ENCODE results near the gene MYL3.

The MYL3 gene

DNA sequence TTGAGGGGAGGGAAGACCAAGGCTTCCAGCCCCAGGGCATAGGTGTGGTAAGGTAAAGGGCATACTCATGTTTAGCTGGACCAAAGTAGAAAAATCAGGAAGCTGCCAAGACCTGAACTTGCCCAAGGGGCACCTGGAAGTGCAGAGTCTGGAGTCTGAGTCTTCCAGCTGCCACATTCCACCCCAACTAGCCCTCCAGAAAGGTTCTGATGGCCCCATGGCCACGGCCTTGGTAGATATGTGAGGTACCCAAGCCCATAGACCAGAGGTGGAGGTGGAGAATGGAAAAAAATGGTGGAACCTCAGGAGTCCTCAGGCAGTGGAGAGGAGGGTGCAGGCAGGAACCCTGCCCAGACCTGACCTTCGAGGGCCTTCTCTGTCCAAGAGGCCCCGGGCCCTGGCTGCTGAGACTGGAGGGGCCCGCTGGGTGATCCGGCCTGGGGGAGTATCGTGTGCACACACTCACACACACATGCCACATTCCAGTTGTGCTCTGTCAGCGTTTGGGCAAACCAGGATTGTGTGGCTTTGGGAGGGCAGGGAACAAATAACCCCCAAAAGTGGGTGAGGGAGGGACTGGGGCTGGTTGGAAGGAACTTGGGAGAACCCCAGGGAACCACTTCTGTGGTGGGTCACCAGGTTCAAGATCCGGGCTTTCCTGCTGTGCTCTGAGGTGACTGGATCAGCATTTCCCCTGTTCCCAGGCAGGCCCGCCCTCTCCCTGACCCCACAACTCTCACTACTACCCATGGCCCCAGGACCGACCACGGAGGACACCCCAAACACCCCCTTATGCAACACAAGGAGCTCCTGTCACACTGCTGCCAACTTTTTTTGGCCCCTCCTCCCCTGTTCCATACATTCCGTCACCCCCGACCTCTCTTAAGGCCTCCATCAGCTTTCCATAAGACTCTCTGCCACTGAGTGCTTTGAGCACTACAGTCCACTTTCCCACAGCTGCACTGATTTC, 11.6 kb downstream of the MYL3 start:
- no peak for DNase-seq (ENCODE audit: low read depth in 2 of 2)

DNA sequence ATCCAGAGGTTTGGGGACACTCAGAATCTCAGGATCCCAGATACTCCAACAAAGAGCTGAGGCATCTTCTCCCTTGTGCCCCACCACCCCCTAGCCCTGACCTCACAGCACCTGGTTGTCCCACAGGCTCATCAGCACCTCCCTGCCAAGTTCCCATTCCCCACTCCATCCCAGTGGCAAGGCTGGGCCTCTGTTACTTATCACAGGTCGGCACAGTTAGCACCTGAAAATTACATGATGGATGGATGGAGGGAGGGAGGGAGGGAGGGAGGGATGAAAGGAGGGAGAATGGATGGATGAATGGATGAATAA, 12.8 kb downstream of the MYL3 start:
- no peak for DNase-seq (ENCODE audit: low read depth in 2 of 2)

DNA sequence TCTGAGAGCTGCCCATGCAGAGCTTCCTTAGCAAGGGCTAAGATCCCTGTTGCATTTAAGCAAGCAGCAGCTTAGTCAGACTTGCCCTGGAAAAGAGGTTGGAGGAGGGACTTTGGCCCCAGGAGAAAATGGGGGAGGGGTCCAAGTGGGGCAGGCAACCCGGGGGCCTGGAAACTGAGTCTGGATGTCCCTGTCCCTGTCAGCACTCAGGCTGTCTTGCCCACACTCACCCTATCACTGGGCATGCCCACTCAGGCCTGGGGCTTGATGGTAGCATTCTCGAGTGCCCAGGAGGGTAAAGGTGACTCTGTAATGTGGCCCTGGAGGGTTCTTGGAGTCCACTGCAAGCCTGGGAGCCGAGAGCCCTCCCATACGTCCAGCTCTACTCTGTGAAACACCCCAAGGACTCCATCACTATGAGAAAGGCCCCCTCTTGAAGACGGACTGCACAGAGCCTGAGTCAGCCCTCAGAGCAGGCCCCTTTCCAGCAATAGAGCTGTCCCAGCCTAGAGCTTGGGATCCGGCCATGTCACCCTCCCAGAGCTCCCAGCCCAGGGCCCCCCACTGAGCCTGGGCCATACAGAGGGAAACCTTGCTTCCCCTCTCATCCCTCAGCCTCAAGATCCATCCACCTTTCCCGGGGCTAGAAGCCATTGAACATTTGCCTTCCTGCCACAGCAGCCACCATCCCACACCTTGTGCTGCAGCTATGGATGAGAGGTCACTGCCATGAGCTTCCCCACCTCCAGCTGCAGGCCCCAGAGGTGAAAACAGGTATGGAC, 13.4 kb downstream of the MYL3 start:
- no peak for DNase-seq (ENCODE audit: low read depth in 2 of 2)

DNA sequence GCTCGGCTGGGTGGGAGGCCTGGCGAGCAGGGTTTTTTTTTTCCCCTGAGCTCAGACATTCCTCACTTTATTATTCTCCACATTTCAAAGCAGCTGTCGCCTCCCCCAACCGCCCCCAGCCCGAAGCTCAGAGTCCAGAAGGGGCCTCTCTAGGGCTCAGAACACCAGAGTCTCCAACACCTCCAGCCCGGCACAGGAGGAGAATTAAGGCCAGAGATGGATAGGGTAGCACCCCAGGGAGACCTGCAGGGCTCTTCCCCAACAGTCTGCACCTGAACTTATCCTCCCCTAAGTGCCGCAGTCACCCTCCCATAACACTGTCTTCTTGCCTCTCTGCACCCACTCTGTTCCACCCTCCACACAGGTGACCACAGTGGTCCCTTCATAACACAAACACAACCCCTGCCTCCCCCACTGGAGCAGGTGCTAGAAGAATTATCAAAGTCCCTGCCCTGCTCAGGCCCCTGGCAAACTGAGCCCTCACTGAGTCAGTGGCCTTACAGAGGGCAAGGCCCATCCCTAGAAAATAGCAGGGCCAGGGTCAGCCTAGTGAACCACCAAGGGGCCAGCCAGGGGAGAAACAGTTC, 14.1 kb downstream of the MYL3 start:
- DNase-seq (ENCODE audit: low read depth in 2 of 2), result no peak

DNA sequence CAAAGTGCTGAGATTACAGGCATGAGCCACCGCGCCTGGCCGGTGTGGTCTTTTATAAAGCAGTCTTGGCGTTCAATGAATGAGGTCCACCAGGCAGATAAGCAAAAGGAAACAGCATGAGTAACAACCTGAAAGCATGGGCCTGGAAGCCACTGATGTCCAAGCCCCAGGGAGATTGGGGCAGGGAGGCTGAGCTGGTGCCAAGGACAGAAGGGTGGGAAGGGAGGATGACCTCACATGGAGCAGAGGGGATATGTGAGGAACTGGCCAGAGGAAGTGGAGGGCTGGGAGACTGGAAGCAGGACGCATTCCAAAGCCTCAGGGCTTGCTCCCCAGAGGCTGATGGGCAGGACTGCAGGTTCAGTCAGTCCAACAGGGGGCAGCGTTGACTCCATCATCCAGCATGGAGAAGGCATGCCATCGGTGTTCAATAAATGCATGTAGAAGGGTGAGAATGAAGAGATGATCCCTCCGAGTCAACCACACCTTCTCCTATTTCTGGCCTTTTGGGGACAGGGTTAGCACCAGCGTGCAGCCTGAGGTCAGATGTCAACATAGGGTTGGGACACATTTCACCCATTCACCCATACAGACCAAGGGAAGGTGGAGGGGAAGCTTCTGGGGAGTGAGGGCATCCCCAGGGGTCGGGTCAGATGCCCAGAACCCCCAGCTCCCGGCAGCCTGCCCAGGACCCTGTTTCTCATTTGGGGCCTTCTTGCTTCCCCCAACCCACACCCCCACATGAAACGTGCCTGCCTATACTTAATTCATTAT, 14.8 kb downstream of the MYL3 start:
- peak in 1 of 2 donors; percentile 28 for DNase-seq (ENCODE audit: low read depth in 2 of 2)

DNA sequence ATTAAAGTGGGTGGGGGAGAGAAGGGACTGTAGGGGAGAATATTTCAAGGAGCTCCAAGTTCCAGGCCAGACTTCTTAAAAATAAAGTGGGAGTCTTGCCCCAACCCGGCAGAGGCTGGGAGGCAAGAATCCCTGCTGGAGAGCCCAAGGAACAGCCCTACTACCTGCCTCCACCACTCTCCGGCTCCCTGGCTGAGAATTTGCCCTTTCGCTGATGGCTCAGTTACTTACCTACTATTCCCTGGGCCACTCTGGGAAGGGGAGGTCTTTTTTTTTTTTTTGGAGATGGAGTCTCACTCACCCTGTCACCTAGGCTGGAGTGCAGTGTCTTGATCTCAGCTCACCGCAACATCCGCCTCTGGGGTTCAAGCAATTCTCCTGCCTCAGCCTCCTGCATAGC, 15.5 kb downstream of the MYL3 start:
- no peak for DNase-seq (ENCODE audit: low read depth in 2 of 2)

DNA sequence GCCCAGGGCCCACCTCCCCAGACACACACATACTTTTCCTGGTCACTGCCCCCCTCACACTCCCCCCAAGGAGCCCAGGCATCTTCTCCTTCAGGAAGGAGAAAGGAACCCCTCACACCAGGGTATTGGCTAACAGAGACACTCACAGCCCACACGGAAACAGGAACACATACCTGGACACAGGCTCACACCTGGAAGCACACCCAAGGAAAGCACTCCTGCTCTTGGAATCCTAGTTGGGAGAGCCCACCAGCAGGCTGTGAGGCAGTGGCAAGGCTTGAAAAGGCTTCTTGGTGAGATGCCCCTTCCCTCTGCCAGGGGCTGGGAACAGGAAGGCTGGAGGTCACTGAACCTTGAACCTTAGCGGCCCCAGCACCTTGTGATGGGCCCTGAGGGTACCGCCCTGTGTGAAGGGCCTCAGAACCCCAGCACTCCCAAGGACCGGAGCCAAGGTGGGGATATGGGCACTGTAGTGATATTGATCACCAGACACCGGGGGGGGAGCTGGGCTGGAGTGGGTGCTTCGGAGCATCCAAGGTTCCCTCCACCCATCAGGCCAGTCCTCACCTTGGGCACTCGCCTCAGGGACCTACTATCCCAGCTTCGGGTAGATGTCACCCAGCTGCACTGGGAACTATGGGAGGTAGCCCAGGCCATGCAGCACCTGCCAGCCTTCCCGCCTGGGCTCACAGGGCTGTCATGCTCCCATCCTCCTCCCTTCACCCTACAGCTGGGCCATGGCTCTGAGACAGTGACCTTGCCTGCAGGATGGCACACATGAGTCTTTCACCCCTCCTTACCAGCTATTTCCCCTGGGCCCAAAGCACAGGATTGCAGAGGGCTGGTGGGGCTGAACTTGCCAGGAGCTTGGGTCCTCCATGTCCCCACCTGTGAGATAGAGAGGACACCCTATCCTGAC, 16.4 kb downstream of the MYL3 start:
- DNase-seq (ENCODE audit: low read depth in 2 of 2), result no peak

DNA sequence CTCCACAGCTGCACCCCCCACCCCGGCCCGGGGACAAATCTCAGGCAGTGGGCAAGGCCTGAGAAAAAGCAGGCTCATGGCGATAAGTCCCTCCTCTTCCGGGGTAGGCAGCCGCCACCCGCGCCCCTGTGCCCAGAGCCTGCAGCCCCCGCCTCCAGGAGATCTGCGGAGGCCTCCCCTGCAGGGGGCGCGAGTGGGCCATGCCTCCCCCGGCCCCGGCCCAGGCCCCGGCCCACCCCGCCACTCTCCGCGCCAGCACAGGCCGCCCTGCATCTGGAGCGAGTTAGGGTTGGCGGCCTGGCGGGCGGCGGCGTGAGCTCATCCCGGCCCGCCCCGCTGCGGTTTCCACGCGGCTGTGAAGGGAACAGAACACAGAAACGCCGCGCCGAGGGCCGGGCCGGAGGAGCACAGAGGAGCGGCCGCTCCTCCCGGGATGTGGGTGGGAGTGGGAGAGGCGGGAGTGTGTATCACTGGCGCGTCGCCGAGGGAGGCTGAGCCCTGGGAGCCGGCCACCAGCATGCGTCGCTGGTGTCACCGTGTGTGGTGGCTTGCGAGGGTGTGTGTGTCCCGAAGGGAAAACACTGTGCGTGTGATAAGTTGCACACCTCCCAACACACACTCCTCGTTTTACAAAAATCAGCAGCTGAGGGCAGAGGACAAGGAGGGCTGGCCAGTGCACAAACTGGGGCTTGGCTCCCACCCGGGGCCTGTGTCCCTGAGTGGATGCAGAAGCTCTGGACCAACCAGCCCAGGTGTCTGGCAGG, 17.2 kb downstream of the MYL3 start:
- peak; percentile 60 to 66 for DNase-seq (ENCODE audit: low read depth in 2 of 2)

DNA sequence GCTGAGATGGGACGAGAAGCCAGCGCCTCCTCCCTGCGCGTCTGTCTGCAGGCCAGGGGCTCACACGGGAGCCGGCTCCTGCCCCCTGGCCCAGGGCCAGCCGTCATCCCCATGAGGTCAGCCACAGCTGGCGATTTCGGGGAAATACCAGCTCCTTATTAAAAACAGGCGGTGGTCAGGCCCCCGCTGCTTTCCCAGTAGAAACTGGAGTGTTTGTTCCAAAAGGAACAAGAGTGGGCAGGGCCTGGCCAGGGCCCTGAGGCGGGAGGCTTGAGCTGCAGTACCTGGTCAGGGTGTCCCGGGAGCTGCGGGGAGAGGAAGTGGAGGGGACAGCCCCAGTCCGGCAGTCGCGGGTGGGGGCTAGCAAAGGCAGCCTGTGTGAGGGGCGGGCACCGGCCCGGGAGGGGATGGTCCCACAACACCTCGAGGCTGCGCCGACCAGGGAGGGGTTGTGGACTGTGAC, 17.8 kb downstream of the MYL3 start:
- DNase-seq (ENCODE audit: low read depth in 2 of 2), result no peak

DNA sequence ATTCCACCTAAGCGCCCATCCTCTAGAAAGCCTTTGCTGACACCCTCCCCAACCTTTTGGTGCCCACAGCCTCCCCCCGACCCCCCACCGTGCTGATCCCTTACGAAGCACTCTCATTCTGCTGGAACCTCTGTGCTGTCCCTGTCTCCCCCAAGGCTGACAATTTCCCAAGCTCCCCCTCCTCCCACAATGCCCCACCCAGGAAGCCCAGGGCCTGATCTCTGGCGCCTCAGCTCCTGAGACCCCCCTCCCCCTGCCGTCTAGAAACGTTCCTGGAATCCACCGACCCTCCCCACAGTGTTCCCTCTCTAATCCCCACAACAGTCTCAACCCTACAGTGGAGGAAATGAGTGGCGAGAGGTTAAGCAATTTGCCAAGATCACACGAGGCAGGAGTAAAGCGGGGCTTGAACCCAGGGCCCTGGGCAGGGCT, 18.3 kb downstream of the MYL3 start:
- DNase-seq (ENCODE audit: low read depth in 2 of 2), result no peak

DNA sequence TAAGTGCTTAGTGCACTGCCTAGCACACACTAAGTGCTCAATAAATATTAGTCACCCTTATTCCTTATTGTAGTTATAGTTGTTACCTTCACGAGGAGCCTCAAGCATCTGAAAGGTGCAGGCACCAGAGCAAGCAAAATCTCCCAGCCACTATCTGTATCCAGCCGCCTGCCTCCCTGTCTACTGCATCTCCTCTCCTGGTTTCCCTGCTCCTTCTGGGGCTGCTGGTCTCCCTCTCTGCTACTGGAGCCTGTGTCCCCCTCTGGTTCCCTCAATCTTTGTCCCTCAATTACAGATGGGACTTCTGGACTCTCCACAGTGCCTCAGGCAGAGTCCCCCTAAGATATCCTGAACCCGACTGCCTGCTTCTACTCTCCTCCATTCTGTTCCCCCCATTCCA, 18.8 kb downstream of the MYL3 start:
- no peak for DNase-seq (ENCODE audit: low read depth in 2 of 2)

DNA sequence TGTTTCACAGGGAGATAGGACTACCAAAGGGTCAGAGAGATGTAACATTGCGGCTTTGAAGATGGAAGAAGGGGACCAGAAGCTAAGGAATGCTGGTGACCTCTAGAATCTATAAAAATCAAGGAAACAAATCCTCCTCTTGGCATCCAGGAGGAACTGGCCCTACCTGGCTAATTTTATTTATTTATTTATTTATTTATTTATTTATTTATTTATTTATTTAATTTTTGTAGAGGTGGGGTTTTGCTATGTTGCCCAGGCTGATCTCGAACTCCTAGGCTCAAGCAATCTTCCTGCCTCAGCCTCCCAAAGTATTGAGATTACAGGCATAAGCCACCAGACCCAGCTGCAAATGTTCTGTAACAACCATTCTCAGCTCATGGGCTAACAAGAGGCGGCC, 19.7 kb downstream of the MYL3 start:
- no peak for DNase-seq (ENCODE audit: low read depth in 2 of 2)

DNA sequence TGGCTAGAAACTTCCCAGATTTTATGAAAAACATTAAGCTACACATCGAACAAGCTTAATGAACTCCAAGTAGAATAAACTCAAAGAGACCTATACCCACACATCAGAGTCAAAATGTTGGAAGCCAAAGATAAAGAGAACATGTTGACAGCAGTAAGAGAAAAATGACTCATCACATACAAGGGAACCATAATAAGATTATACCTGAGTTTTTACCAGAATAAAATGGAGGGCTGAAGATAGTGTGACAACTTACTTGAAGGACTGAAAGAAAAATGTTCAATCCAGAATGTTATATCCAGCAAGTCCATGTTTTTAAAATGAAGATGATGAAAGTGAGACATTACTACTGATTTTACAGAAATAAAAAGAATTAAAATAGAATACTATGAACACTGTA, 22.8 kb downstream of the MYL3 start:
- no peak for DNase-seq (ENCODE audit: low read depth in 2 of 2)

DNA sequence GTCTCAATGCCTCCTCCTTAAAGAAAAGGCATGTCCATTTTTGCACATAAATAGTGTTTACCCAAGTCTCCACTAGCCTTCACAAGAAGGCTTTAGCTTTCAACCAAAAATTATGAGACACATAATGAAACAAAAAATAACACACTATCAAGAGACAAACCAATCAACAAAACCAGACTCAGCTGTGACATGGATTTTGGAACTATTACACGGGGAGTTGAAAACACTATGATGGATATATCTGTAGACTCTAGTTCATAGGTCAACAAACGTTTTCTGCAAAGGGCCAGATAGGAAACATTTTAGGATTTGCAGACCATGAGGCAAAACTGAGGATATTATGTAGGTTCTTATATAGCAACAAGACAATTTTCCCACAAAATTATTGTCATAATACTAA, 24.9 kb downstream of the MYL3 start:
- DNase-seq (ENCODE audit: low read depth in 2 of 2), result no peak

DNA sequence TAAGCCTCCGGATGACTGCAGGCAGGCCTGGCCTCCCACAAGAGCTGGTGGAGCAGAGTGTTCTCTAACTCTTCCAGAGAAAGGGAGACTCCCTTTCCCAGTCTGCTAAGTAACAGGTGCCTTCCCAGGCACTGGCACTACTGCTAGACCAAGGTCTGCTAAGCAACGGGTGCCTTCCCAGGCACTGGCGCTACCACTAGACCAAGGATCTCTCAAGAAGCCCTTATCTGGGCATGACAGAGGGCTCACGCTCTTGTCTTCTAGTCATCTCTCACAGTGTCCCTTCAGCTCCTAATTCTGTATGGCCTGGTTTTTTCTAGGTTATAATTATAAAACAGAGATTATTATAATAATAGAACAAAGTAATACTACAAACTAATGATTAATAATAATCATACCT, 27.8 kb downstream of the MYL3 start:
- no peak for DNase-seq (ENCODE audit: low read depth in 2 of 2)

DNA sequence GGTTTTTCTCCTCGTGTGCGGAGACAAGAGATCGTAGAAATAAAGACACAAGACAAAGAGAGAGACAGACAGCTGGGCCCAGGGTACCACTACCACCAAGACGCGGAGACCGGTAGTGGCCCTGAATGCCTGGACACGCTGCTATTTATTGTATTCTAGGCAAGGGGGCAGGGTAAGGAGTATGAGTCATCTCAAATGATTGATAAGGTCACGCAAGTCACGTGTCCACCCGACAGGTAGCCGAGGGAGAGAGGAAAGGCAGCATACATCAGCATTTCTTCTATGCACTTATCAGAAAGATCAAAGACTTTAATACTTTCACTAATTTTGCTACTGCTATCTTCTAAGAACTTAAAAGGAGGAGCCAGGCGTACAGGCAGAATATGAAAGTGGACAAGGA, 28.2 kb downstream of the MYL3 start:
- DNase-seq (ENCODE audit: low read depth in 2 of 2), result no peak

DNA sequence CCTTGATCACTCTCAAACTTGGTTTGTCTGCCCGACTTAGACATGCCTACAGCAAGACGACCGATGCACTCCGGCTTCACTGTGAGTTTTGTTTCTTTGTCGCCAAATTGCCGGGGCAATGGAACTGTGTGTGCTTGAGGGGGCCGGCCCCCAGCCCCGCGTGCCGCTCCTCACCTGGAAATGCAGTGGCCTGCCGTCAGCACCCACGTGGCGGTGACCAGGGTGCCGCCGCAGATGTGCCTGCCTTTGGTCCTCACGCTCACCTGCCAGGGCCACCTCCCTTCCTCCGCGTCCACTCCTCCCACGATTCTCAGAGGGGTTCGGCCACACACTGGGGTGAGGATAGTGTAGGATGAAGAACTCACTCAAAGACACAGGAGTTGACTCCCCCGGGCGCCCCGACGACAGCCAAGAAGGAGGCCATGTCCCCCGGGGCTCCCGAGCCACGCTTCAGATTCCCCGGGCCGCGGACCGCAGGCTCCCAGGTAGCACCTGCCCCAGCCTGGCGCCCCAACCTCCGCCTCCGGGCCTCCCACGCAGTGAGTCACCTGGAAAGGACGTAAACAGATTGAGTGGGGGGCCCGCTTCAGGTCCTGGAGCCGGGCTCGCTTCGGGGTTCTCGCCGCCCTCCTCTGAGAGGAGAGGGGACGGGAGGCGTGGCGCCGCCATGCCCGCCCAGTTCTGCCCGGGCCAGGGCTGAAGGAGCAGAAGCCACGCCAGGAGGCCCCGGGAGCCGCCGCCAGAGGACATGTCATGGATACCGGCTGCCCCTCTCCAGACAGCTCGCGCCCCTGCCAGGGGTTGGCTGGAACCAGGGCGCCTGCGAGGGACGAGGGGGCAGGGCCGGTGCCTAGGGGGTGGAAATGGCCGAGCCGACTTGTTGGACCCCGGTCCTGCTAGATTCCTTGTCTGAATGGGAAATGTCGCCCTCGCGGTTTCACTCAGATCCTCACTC, 29.6 kb downstream of the MYL3 start:
- DNase-seq (ENCODE audit: low read depth in 2 of 2), result no peak

DNA sequence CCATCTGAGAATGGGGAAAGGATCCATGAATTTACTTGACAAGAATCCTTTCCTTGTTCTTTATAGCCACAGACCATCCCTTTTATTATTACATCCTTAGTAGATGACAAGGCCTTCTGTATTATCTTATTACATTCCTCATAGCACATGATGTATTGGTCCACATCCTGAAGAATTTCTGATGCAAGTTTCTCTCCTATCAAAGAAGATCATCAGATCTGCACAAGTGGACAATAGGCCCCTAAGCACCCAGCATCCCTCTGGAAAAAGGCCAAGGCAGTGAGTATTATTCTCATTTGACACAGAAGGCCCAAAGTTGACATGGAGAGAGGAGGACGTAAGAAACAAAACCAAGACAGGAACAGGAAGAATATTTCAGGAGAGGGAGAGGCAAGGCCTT, 31.4 kb downstream of the MYL3 start:
- DNase-seq (ENCODE audit: low read depth in 2 of 2), result no peak

DNA sequence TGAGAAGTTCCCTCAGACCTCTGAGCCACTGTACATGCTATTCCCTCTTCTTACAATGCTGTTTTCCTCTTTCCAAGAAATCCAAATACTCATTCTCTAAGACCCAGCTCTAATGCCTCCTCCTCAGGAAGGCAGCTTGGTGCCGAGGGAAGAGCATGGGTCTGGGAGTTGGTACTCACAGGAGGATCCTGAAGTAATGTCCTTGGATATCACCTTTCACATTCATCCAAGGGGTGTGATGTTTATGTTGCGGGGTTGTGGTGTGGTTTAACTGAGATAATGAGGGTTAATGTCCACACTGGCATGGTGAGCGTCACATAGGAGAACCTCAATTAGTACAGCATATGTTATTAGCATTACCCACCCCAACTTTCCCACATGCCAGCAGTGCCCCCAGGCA, 31.9 kb downstream of the MYL3 start:
- no peak for DNase-seq (ENCODE audit: low read depth in 2 of 2)

Measured in stimulated activated CD4-positive, alpha-beta T cell treated with anti-CD3 and anti-CD28 coated beads, Interleukin-1b, Interleukin-23, amount 100 ng/mL, for 4 hours (primary cell).